GM12873 (cell line): Measurements from ENCODE around the gene VPS52.

Experiments used
- CTCF ChIP-seq: IDR thresholded peaks from 2 replicates; pipeline ENCODE4 v1.5.1; 2012; ENCODE audit warnings: low read depth, mild to moderate bottlenecking, moderate library complexity, low read length, control low read depth; ENCODE audit not compliant: insufficient read depth; ENCODE audit errors: missing control alignments

VPS52 gene

GRCh38 chr6:33317419-33317668, 45.7 kb upstream of the VPS52 start:
- TF ChIP-seq CTCF = no peak

GRCh38 chr6:33316603-33317418, 45.1 kb upstream of the VPS52 start:
- TF ChIP-seq CTCF = no peak

- TF ChIP-seq CTCF = no peak
These were observed 44.3 kb upstream of the VPS52 start for GRCh38 chr6:33315793-33316602.

- no peak for TF ChIP-seq CTCF
These were observed 43.5 kb upstream of the VPS52 start for GRCh38 chr6:33314943-33315792.

GRCh38 chr6:33314515-33314942, 42.9 kb upstream of the VPS52 start:
- TF ChIP-seq CTCF = peak; percentile 3

- TF ChIP-seq CTCF = no peak
These were observed 42.2 kb upstream of the VPS52 start, which contains the start of gene TAPBP for GRCh38 chr6:33313709-33314514. Gene TAPBP (minus strand): TSS chr6:33314078. CDS start chr6:33314041, 37 bp downstream.
